ENCODE results near the gene CCDC174. TPM values are rescaled to one million over a fixed set of nuclear protein-coding genes. Genes with fewer than 3 reads are reported as not detected.

Gene CCDC174
- total and polyA plus RNA-seq, 10 of the 15 experiments (the other 5 are each of a cell fraction or from before 2014, with no cell fraction given), result 11.6 to 31.3 (median 19.1) TPM

GRCh38 chr3:14624498-14624897, 27.1 kb upstream of the CCDC174 start:
- H3K27me3 ChIP-seq (replicated peaks in 1 of 2; ENCODE audit: control insufficient read depth in 2 of 2, insufficient read depth in 2 of 2, low read length in 1 of 2), result peaks cover 2 to 8% of the 10 kb centered on the region in 2 experiments; a peak in 3 of 4 replicates
- ATAC-seq (no peak), DNase-seq (ENCODE audit: low read depth, low spot score) (no peak), FAIRE-seq (no peak)
- no TSS peak for BruUV-seq (replicated peaks)
- H2AFZ ChIP-seq (ENCODE audit: control insufficient read depth, low read depth, low read length), result no peak overlapping the region
- intact Hi-C loops (cut with micrococcal nuclease; ENCODE audit: unreplicated experiment), result no loop called here
- H3K4me3 ChIP-seq, result no peak overlapping the region
- no peaks in the 10 kb centered on the region for H3K4me1 ChIP-seq (ENCODE audit: control insufficient read depth, insufficient read depth, low read length)
- RAD21 ChIA-PET (ENCODE audit: unreplicated experiment), result interaction anchor here (2.9 kb wide), 1 partner anchor 157 kb away, joined by 8 read pairs; no protein-coding TSS in a partner anchor
- no peak overlapping the region for H3K4me2 ChIP-seq (ENCODE audit: control insufficient read depth, insufficient read depth)
- CTCF ChIA-PET, result interaction anchor here (0.5 to 1.6 kb wide), 6 partner anchors 10 to 421 kb away, joined by 3 to 5 read pairs (median 3); partner anchors contain the start of gene CCDC174
- in situ Hi-C loops (cut with MboI), result no loop called here
- SMC1A ChIA-PET (ENCODE audit: uncharacterized antibody, unreplicated experiment), result interaction anchor here (3.0 kb wide), 1 partner anchor 156 kb away, joined by 13 read pairs; no protein-coding TSS in a partner anchor
- TF ChIP-seq KDM1A (IDR thresholded peaks at IDR 0.05; ENCODE audit: borderline replicate concordance) (no peak), HDGF (IDR thresholded peaks at IDR 0.05) (no peak)
- H4K20me1 ChIP-seq (ENCODE audit: control insufficient read depth, insufficient read depth), result no peaks in the 10 kb centered on the region
- no peaks in the 10 kb centered on the region; the same call in 2 of the 3 replicates for H3K9me3 ChIP-seq (replicated peaks; ENCODE audit: control insufficient read depth, insufficient read depth, low read length)
- H3K9ac ChIP-seq (ENCODE audit: control insufficient read depth, insufficient read depth, low read length), result no peak overlapping the region
- H3K79me2 ChIP-seq (ENCODE audit: control insufficient read depth, insufficient read depth, low read length), result no peaks in the 10 kb centered on the region
- H3K27ac ChIP-seq (ENCODE audit: control insufficient read depth, insufficient read depth), result no peak overlapping the region
- POLR2A ChIA-PET, result no interaction called here
- no peaks in the 10 kb centered on the region for H3K36me3 ChIP-seq (ENCODE audit: control insufficient read depth in 2 of 2, insufficient read depth in 2 of 2, low read length in 1 of 2)

- FAIRE-seq, result no peak
- Histone ChIP-seq H4K20me1 (ENCODE audit: control insufficient read depth, insufficient read depth) (no peaks in the 10 kb centered on the region), H3K4me1 (ENCODE audit: control insufficient read depth, insufficient read depth, low read length) (no peaks in the 10 kb centered on the region), H3K27me3 (replicated peaks in 1 of 2; ENCODE audit: control insufficient read depth in 2 of 2, insufficient read depth in 2 of 2, low read length in 1 of 2) (peaks cover 2 to 8% of the 10 kb centered on the region in 2 experiments; a peak in 3 of 4 replicates), H3K4me3 (no peak overlapping the region), H3K79me2 (ENCODE audit: control insufficient read depth, insufficient read depth, low read length) (no peaks in the 10 kb centered on the region), H2AFZ (ENCODE audit: control insufficient read depth, low read depth, low read length) (no peak overlapping the region), H3K9me3 (replicated peaks; ENCODE audit: control insufficient read depth, insufficient read depth, low read length) (no peaks in the 10 kb centered on the region; the same call in 2 of the 3 replicates), H3K27ac (ENCODE audit: control insufficient read depth, insufficient read depth) (no peak overlapping the region), H3K36me3 (ENCODE audit: control insufficient read depth in 2 of 2, insufficient read depth in 2 of 2, low read length in 1 of 2) (no peaks in the 10 kb centered on the region), H3K9ac (ENCODE audit: control insufficient read depth, insufficient read depth, low read length) (no peak overlapping the region), H3K4me2 (ENCODE audit: control insufficient read depth, insufficient read depth) (no peak overlapping the region)
- BruUV-seq (replicated peaks), result no TSS peak
- TF ChIP-seq, protein P1, sequence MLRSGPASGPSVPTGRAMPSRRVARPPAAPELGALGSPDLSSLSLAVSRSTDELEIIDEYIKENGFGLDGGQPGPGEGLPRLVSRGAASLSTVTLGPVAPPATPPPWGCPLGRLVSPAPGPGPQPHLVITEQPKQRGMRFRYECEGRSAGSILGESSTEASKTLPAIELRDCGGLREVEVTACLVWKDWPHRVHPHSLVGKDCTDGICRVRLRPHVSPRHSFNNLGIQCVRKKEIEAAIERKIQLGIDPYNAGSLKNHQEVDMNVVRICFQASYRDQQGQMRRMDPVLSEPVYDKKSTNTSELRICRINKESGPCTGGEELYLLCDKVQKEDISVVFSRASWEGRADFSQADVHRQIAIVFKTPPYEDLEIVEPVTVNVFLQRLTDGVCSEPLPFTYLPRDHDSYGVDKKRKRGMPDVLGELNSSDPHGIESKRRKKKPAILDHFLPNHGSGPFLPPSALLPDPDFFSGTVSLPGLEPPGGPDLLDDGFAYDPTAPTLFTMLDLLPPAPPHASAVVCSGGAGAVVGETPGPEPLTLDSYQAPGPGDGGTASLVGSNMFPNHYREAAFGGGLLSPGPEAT (IDR thresholded peaks at IDR 0.05; ENCODE audit: low read depth), result no peak
- TF ChIP-seq IKZF1 (conservative IDR thresholded peaks at IDR 0.05) (no peak), PAX8 (IDR thresholded peaks at IDR 0.05) (no peak), NFXL1 (IDR thresholded peaks at IDR 0.05; ENCODE audit: borderline replicate concordance) (no peak), TAF1 (IDR thresholded peaks at IDR 0.05; ENCODE audit: borderline replicate concordance, low read depth, low read length) (no peak), USF1 (IDR thresholded peaks at IDR 0.05; ENCODE audit: borderline replicate concordance, extremely low read length, insufficient read depth, low read depth, low read length) (no peak), RELA (IDR thresholded peaks at IDR 0.05; ENCODE audit: borderline replicate concordance, partially characterized antibody) (no peak)
- TF ChIP-seq, protein P2, sequence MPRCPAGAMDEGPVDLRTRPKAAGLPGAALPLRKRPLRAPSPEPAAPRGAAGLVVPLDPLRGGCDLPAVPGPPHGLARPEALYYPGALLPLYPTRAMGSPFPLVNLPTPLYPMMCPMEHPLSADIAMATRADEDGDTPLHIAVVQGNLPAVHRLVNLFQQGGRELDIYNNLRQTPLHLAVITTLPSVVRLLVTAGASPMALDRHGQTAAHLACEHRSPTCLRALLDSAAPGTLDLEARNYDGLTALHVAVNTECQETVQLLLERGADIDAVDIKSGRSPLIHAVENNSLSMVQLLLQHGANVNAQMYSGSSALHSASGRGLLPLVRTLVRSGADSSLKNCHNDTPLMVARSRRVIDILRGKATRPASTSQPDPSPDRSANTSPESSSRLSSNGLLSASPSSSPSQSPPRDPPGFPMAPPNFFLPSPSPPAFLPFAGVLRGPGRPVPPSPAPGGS (IDR thresholded peaks at IDR 0.05; ENCODE audit: borderline replicate concordance, insufficient read depth, low read depth, low read length, poor library complexity, severe bottlenecking), result no peak
- intact Hi-C loops (cut with micrococcal nuclease; ENCODE audit: unreplicated experiment), result no loop called here
- in situ Hi-C loops (cut with MboI), result no loop called here
- CTCF ChIA-PET, result interaction anchor here (0.6 to 1.6 kb wide), 4 partner anchors 26 to 1284 kb away, joined by 3 to 6 read pairs (median 5); partner anchors contain the start of gene CCDC174
- RAD21 ChIA-PET (ENCODE audit: unreplicated experiment), result interaction anchor here (0.7 to 2.9 kb wide), 2 partner anchors 156 to 1044 kb away, joined by 3 to 8 read pairs; no protein-coding TSS in a partner anchor
- 22% methylated on average over 6 of the region's 6 CpGs for WGBS (ENCODE audit: insufficient coverage, insufficient replicate concordance, low lambda C conversion rate, missing lambda C conversion rate)
- POLR2A ChIA-PET, result no interaction called here
- no peak for DNase-seq (ENCODE audit: low read depth, low spot score)
- SMC1A ChIA-PET (ENCODE audit: uncharacterized antibody, unreplicated experiment), result interaction anchor here (3.0 kb wide), 1 partner anchor 155 kb away, joined by 13 read pairs; no protein-coding TSS in a partner anchor
- no peak for ATAC-seq
Measured at GRCh38 chr3:14625443-14625842, 26.1 kb upstream of the CCDC174 start.
